Caco-2 (cell line): ENCODE results near the gene LKAAEAR1. TPM values are rescaled to one million over a fixed set of nuclear protein-coding genes. Genes with fewer than 3 reads are reported as not detected.

Experiments
- BruUV-seq: library from RNA; stranded (reverse); fragments of 400-500 nt; replicated peaks from 2 replicates; lab custom pipeline; 2021; lab: Mats Ljungman, UMichigan
- CTCF ChIA-PET: fragments of 300-600 bp; sonication (Branson Sonifier 250); formaldehyde crosslinking; loops from one replicate; lab custom pipeline; 2022; ENCODE audit warnings: antibody characterized with exemption; lab: Charles Lee
- POLR2A ChIA-PET: fragments of 300-600 bp; sonication (Branson Sonifier 250); formaldehyde crosslinking; loops from one replicate; lab custom pipeline; 2022; ENCODE audit warnings: antibody characterized with exemption; lab: Charles Lee
- DNase-seq, 2 experiments: peaks; one replicate each; pipeline versions ENCODE4 v3.0.0 to v3.0.0-alpha.2; 2020 to 2022
- H3K27me3 ChIP-seq: replicated peaks from 2 replicates; pipeline ENCODE4 v1.6.0; 2011; ENCODE audit warnings: low read length; ENCODE audit not compliant: control insufficient read depth, insufficient read depth
- H3K36me3 ChIP-seq: 2 replicates; pipeline ENCODE4 v1.5.1; 2011; ENCODE audit warnings: low read length; ENCODE audit not compliant: control insufficient read depth, insufficient read depth
- H3K4me1 ChIP-seq: fragments of 250-450 bp; sonication (Bioruptor Pico); 2 replicates; pipeline ENCODE4 v1.5.1; 2020; ENCODE audit warnings: mild to moderate bottlenecking
- H3K4me3 ChIP-seq: 2 replicates; pipeline ENCODE4 v1.5.1; 2011; ENCODE audit warnings: low read depth, mild to moderate bottlenecking, control low read depth, low read length
- H3K9me3 ChIP-seq: fragments of 250-450 bp; sonication (Bioruptor Pico); 2 replicates; pipeline ENCODE4 v1.5.1; 2020; ENCODE audit warnings: mild to moderate bottlenecking, moderate library complexity
- H3K27ac Mint-ChIP-seq: one replicate; pipeline ENCODE4 v1.8.0; 2022; ENCODE audit warnings: mixed read lengths; ENCODE audit not compliant: unreplicated experiment
- H3K27me3 Mint-ChIP-seq: one replicate; pipeline ENCODE4 v1.8.0; 2022; ENCODE audit warnings: mixed read lengths; ENCODE audit not compliant: insufficient read depth, unreplicated experiment
- H3K36me3 Mint-ChIP-seq: one replicate; pipeline ENCODE4 v1.8.0; 2022; ENCODE audit warnings: mild to moderate bottlenecking, mixed read lengths; ENCODE audit not compliant: insufficient read depth, unreplicated experiment
- H3K4me1 Mint-ChIP-seq: one replicate; pipeline ENCODE4 v1.8.0; 2022; ENCODE audit warnings: low read depth, mixed read lengths; ENCODE audit not compliant: unreplicated experiment
- H3K4me3 Mint-ChIP-seq: one replicate; pipeline ENCODE4 v1.8.0; 2022; ENCODE audit warnings: mild to moderate bottlenecking, moderate library complexity, mixed read lengths; ENCODE audit not compliant: unreplicated experiment
- H3K9me3 Mint-ChIP-seq: one replicate; pipeline ENCODE4 v1.8.0; 2022; ENCODE audit warnings: mixed read lengths; ENCODE audit not compliant: unreplicated experiment
- CTCF ChIP-seq, 2 experiments: fragments of 200-600 bp in 1 of 2; IDR thresholded peaks; 1 replicate in 1 of 2; 2 replicates in 1 of 2; pipeline versions ENCODE4 v1.5.1 to v1.8.0; 2011 to 2022; ENCODE audit warnings: antibody characterized with exemption in 1 of 2, control low read depth in 1 of 2, inconsistent platforms in 1 of 2, low read depth in 1 of 2, low read length in 1 of 2, mild to moderate bottlenecking in 1 of 2, moderate library complexity in 1 of 2; ENCODE audit not compliant: insufficient read depth in 1 of 2, severe bottlenecking in 1 of 2, unreplicated experiment in 1 of 2
- intact Hi-C: fragments of 100-400 bp; cut with micrococcal nuclease; formaldehyde crosslinking; loops from one replicate; pipeline ENCODE4 v1.10.0; 2022; ENCODE audit not compliant: unreplicated experiment
- total RNA-seq: library from RNA; stranded (reverse); gene quantifications from 2 replicates; pipeline ENCODE4 v1.2.3, GENCODE V29; 2022

Gene LKAAEAR1
- total RNA-seq, 1 experiment from 2014 or later, result not detected

GRCh38 chr20:64100946-64101688 is 16.9 kb upstream of the LKAAEAR1 start:
- Mint-ChIP-seq H3K36me3 (no peaks in the 10 kb centered on the region), H3K27ac (no peak overlapping the region), H3K4me1 (no peaks in the 10 kb centered on the region), H3K9me3 (peaks cover 13% of the 10 kb centered on the region), H3K27me3 (peaks cover 18% of the 10 kb centered on the region), H3K4me3 (peak overlapping the region; percentile 77)
- Histone ChIP-seq H3K27me3 (peaks cover 4% of the 10 kb centered on the region; the same call in 1 of the 2 replicates), H3K36me3 (no peaks in the 10 kb centered on the region), H3K9me3 (no peaks in the 10 kb centered on the region; the same call in 1 of the 2 replicates), H3K4me1 (peaks cover 3% of the 10 kb centered on the region; the same call in 1 of the 2 replicates), H3K4me3 (no peak overlapping the region)
- intact Hi-C loops, result no loop called here
- DNase-seq, result no peak
- BruUV-seq, result no TSS peak
- TF ChIP-seq CTCF (IDR thresholded peaks at IDR 0.05; ENCODE audit: insufficient read depth in 1 of 2, low read depth in 1 of 2, low read length in 1 of 2, severe bottlenecking in 1 of 2, unreplicated experiment in 1 of 2), result no peak
- ChIA-PET CTCF (interaction anchor here (1.3 to 2.5 kb wide), 4 partner anchors 12 to 63 kb away, joined by 4 to 17 read pairs (median 10); no protein-coding TSS in a partner anchor), POLR2A (no interaction called here)

DNA sequence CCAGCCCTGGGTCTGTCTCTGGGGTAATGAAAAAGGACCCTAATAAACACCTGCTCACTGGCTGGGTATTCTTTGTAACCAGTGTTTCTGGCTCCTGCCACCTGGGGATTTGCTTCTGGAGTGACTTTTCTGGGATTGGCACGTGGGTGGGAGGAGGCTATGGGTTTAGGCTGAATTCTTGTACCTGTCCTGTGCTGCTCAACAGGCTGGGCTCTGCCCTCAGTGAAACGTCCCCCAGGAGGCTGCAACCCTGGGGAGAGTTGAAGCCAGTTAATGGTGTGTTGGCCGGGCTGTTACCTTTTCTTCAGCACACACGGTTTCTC is 16.3 kb upstream of the LKAAEAR1 start:
- intact Hi-C loops, result no loop called here
- CTCF ChIA-PET, result no interaction called here
- H3K27me3 Mint-ChIP-seq, result peaks cover 12% of the 10 kb centered on the region
- POLR2A ChIA-PET, result no interaction called here
- DNase-seq, result no peak
- Histone ChIP-seq H3K27me3 (peaks cover 4% of the 10 kb centered on the region; the same call in 1 of the 2 replicates), H3K36me3 (no peaks in the 10 kb centered on the region), H3K4me1 (peaks cover 3% of the 10 kb centered on the region; the same call in 1 of the 2 replicates), H3K9me3 (no peaks in the 10 kb centered on the region), H3K4me3 (no peak overlapping the region)
- no peak overlapping the region for H3K4me3 Mint-ChIP-seq
- H3K27ac Mint-ChIP-seq, result no peak overlapping the region
- TF ChIP-seq CTCF (IDR thresholded peaks at IDR 0.05; ENCODE audit: insufficient read depth in 1 of 2, low read depth in 1 of 2, low read length in 1 of 2, severe bottlenecking in 1 of 2, unreplicated experiment in 1 of 2), result no peak
- no peaks in the 10 kb centered on the region for H3K4me1 Mint-ChIP-seq
- peaks cover 14% of the 10 kb centered on the region for H3K9me3 Mint-ChIP-seq
- no TSS peak for BruUV-seq
- no peaks in the 10 kb centered on the region for H3K36me3 Mint-ChIP-seq

DNA sequence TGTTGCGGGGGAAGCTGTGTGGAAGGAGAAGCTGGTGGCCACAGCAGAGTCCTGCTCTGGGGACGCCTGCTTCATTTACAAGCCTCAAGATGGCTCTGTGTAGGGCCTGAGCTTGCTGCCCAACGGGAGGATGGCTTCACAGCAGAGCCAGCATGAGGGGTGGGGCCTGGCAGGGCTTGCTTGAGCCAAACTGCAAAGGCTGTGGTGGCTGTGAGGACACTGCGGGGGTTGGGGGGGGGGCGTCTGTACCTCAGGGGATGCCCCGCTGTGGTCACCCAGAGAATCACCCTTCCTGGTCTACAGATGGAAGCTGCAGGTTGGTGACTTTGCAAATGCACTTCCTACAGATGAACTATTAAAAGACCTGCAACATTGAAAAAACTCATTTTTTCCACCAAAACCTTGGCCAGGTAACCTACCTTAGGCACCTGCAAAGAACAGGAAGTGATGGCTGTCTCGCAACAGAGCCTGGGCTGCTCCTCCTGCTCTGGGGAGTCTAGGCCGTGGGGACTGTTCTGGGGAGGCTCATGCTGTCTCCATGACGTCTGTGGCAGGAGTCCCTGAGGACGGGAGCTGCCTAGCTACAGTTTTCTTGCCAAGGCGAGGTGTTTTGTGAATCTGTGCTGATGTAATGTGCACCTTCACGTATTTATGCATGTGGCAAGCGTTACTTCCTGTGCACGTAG is 15.8 kb upstream of the LKAAEAR1 start:
- Mint-ChIP-seq H3K27me3 (peaks cover 12% of the 10 kb centered on the region), H3K36me3 (no peaks in the 10 kb centered on the region), H3K4me3 (no peak overlapping the region), H3K9me3 (peaks cover 14% of the 10 kb centered on the region), H3K27ac (no peak overlapping the region), H3K4me1 (no peaks in the 10 kb centered on the region)
- TF ChIP-seq CTCF (IDR thresholded peaks at IDR 0.05; ENCODE audit: insufficient read depth in 1 of 2, low read depth in 1 of 2, low read length in 1 of 2, severe bottlenecking in 1 of 2, unreplicated experiment in 1 of 2), result no peak
- no TSS peak for BruUV-seq
- ChIA-PET POLR2A (no interaction called here), CTCF (no interaction called here)
- H3K36me3 ChIP-seq, result no peaks in the 10 kb centered on the region
- H3K9me3 ChIP-seq, result no peaks in the 10 kb centered on the region
- H3K4me3 ChIP-seq, result no peak overlapping the region
- H3K4me1 ChIP-seq, result peaks cover 3% of the 10 kb centered on the region; the same call in 1 of the 2 replicates
- intact Hi-C loops, result no loop called here
- peaks cover 4% of the 10 kb centered on the region; the same call in 1 of the 2 replicates for H3K27me3 ChIP-seq
- DNase-seq, result no peak
